Right lung (tissue), 5 donors: Measurements from ENCODE around the gene ZNF618. TPM values are rescaled to one million over a fixed set of nuclear protein-coding genes. Genes with fewer than 3 reads are reported as not detected.
"Not testable (repeated sequence)": the region's sequence is repeated elsewhere in the genome, so short reads cannot be mapped to it uniquely, and the experiment has no call there.

Source experiments
- DNase-seq, 2 donors: peaks; one replicate each; pipeline ENCODE4 v3.0.0-alpha.2; 2013
- polyA plus RNA-seq, 5 donors: library from polyadenylated mRNA; unstranded; fragments of 120-200 nt; gene quantifications; one replicate each; pipeline versions ENCODE4 v1.2.1 to v1.2.3, GENCODE V29; 2013; ENCODE audit warnings: inconsistent platforms in 1 of 5, low replicate concordance in 1 of 5; ENCODE audit not compliant: insufficient read length in 5 of 5, insufficient read depth in 1 of 5

Gene ZNF618
- polyA plus RNA-seq, 5 donors: 29.0 to 34.5 (median 29.7) TPM

- no peak for DNase-seq
These were observed 112.4 kb downstream of the ZNF618 start for GRCh38 chr9:113988385-113989016.

DNA sequence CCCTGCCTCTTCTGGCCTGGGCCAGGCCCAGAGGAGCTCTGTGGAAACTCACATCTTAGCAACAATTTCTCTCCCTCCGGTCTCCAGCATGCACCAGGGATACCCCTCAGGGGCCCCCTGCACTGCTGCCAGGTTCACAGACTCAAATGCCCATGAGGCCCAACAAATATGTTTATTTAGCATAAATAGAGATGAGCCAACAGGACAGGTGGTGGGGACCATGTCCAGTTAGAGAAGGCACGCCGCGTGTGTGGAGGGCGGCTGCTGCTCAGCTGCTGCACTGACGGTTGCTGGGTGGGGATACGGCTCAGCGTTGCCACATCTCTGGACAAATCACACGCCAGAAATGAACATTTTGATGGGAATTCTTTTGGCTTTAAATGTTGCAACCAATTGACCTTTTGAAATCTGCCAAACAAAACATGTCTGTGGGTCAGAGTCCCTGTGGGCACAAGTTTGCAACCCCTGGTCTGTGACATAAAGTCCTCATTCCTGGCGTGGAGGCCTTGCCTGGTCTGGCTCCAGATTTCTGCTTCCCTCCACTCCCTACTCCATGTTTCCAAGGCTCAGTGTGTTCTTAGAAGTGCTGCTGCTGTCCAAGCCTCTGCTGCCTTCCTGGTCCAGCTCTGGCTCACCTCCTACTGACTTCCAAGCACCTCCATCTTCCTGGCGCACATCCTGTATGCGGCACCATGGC lies 113.1 kb downstream of the ZNF618 start:
- no peak for DNase-seq

DNA sequence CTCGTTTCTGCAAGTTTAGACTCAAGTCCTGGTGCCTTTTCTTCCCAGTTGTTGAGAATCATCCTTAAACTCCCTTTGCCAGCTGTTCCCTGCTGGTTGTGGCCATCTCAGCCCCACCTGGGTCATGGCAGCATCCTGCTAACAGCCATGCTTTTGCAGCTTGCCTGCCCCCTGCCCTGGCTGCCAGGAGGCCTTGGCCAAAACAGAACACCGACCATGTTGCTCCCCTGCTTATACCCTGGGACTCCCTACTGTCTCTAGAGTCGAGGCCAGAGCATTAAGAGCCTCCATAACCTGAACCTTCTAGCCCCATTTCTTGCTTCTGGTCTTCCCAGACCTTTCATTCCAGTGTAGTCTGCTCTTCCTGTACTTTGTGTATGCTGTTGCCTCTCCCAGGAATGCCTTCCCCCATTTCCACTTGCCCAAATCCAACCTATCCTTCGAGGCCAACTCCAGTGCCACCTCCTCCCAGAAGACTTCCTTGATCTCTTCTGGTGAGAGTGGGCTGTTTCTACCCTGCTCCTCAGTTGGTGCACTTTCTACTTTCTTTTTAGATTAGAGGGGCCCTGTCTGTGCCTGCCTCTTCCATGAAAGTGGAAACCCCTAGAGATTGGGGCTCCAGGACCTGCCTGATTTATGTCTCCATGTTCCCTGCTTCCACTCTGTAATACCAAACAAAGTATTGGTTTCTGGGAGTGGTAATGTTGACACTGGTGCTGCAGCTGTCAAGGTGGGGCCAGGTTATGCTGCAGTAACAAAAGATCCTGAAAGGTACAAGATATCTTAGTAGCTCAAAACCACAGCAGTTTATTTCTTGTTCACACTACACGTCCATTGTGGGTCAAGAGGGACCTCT lies 113.8 kb downstream of the ZNF618 start:
- DNase-seq: no peak

GRCh38 chr9:113990570-113990907 lies 114.4 kb downstream of the ZNF618 start:
- no peak for DNase-seq

GRCh38 chr9:113990975-113991471 lies 114.9 kb downstream of the ZNF618 start:
- no peak for DNase-seq

DNA sequence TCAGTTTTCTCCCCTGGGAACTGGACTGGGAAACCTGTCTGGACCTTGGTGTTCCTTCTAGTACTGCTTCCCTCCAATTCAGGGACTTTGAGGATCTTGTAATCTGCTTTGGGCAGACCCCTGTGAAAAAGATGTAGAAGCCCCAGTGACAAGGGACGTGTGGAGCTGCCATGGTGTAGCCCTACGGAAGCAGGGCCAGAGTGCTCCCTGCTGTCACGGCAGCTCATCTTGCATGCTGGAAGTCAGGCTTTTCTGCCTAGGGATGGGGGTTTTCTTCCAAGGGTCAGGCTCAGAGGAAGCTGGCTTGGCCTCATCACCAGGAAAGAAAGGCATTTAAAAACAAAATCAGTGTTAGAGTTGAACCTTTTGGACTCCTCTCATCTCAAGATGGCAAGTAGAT lies 115.6 kb downstream of the ZNF618 start:
- no peak for DNase-seq

GRCh38 chr9:113992276-113992951 lies 116.3 kb downstream of the ZNF618 start:
- DNase-seq: no peak

DNA sequence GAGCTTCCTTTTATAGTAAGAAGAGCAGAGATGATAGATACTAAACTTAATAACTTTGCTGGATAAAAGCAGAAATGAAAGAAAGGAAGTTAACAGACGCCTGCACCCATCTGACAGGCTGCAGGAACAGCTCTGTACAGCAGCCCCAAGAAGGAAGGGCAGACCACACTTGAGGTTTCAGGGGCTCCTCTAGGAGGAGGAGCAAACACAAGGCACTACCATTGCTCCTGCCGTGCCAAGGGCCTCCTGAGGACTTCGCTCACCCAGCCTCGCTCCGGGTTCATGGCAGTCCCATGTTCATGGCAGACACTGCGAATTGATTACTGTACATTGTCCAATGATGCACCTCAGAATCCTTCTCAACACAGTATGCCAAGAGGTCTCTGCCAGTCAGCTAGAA lies 116.9 kb downstream of the ZNF618 start:
- DNase-seq: no peak

DNA sequence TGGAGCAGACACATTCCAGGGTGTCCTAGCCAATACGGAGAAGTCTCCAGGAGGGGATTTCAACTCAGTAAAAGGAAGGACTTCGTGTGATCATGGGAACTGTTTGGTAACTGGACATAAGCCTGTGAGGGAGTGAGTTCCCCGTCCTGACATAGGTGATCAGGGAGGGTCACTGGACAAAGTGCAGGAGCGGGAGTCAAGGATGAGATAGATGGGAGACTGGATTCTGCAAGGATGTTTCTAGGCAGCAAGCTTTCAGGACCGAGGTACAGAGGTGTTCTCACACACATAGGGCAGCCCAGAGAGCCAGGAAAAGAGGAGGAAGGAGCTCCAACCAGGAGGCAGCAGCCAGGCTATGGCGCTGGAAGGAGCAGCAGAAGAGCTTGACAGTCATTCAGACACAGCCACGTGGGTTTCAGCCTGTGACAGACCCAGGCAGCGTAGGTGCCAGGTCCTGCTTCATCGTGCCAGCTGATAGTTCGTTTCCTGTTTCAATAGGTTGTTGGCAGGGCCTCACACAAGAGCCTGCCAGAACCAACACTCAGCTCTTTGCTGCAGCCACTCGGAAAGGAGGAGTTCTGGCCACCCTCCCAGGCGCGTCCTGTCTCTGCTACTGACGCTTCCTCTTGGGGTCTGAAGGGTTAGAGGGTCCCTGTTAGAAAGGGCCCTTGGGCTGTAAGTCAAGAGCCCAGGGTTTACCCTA lies 117.9 kb downstream of the ZNF618 start:
- DNase-seq: peak; percentile 85 to 91

DNA sequence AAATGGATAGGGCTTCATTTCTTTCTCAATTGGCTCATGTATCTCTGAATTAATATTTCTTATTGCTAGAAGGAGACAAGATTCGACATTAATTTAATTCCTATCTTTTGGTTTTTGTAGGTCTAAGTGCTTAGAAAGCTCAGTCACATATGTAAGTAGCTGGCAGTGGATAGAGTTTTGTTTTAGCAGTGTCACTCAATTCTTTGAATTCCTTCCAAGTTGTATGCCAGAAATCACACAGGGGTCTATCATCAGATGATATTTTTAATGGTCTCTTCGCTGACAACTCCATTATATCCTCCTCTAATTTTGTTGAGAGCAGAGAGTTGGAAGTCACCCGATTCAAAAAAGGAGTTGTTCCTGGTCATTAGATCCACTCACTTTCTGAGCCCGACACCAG lies 119.3 kb downstream of the ZNF618 start:
- no peak for DNase-seq

GRCh38 chr9:113995963-113996362 lies 119.9 kb downstream of the ZNF618 start:
- DNase-seq: no peak

DNA sequence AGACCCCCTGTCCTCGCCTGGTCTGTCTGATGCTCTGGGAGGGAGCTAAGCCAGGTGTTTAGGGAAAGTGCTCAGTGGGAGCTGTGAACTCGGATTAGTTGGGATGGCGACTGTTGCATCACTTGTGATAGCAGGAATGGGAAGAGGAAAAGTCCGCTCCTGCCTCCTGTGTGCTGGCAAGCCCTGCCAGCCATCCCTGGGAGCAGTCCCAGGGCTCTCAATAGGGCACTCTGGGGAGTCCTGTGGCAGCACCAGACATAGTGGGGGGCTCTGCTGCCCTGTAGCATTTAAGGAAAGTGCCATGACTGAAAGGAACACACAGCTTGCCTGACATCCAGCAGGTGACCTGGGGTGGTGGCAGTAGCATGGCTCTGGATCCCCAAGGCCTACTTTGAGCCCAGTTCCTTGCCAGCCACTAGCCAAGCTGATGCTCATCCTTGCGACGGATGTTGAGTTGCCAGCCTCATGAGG lies 120.5 kb downstream of the ZNF618 start:
- DNase-seq: no peak

DNA sequence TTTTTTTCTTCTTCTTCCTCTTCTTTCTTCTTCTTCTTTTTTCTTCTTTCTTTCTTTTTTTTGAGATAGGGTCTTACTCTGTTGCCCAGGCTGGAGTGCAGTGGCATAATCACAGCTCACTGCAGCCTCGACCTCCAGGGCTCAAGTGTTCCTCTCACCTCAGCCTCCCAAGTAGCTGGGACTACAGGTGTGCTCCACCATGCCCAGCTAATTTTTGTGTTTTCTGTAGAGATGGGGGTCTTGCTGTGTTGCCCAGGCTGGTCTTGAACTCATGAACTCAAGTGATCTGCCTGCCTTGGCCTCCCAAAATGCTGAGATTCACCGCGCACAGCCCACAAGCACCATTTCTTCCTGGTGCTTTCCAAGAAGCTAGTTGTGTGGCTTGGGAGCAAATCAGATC lies 121.0 kb downstream of the ZNF618 start:
- DNase-seq: not testable (repeated sequence)

- DNase-seq: no peak
These were observed 121.5 kb downstream of the ZNF618 start for GRCh38 chr9:113997610-113998009.

DNA sequence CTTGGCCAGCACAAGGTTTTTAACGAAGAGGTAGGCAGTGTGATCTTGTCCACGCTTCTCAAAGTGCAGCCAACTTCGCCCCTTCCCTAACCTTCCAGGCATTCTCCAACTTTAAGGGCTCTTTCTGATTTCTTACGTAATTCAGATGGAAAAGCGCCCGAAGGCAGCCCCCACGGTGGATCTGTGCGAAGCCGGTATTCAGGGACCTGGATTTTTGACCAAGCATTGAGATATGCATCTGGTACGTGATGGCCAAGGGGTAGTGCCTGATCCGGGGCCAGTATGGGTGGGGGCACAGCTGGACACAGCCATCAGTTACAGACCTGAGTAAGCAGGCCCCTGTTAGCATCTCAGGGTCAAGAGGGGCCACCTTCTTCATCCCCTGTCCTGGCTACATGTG lies 122.0 kb downstream of the ZNF618 start:
- DNase-seq: no peak

GRCh38 chr9:113998525-113999255 lies 122.6 kb downstream of the ZNF618 start:
- no peak for DNase-seq

DNA sequence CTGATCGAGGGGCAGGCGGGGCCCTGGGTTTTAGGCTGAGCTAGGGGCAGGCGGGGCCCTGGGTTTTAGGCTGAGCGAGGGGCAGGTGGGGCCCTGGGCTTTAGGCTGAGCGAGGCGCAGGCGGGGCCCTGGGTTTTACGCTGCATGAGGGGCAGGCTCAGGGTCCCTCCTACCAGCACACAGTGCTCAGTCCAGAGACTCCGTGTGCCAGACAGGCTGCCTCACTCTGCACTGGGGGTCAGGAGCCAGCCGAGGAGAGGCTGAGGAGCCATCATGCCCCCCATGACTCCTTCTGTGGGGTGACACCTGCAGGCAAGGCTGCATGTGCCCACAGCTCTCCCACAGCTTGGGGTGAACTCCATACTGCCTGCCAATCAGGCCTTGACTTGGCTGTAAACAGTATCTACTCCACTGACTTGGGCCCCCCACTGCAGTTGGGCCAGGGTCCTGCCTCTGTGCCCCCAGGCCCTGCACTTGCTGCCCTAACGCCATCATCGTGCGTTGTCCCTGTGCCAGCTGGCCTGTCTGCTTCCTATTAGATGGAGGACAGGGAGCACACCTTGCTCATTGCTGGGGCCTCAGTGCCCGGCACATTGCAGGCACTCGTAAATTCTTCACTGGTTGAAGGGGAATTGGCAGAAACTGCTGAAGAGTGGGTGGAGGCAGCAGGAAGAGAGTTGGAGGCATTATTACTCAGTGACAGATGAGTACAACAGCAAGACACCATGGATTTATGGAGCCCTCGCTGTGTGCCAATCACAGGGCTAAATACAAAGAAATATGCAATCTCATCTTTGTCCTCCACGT lies 123.3 kb downstream of the ZNF618 start:
- DNase-seq: no peak

GRCh38 chr9:114000063-114000454 lies 124.0 kb downstream of the ZNF618 start:
- DNase-seq: no peak

DNA sequence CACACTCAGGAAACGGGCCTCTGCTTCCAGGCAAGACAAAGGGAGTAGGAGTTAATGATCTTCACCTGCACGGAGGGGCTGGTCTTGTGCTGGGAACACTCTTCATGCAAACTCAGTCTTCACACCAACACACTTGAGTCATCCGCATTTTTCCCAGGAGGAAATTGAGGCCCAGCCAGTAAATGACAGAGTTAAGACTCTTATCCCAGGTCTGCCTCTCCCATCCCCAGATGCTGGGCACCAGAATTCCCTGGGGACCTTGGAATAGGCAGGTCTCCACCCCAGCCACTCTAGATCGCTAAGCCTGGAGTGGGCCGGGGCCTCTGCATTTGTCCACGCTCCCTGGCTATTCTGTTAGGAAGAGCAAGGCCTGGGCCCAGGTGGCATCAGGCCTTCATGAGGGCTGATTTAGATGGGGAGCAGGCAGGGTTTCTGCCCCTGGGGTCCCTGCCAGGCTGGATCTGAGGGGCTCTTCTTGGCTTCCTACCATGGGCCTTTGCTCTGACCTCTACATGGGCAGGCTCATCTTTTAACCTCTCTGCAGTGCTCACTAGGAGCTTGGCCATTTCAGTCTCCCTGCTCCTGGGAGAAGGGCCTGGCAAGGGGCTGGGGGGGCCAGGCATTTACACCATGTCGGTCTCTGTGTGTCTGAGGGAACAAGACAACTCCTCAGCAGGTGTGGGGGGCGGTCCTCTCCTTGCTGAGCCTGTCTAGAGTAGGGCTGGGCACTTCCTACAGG lies 124.7 kb downstream of the ZNF618 start:
- no peak for DNase-seq
